DND-41 (cell line): Measurements from ENCODE around the gene MAP7D3.

Source experiments
- ATAC-seq: fragments of 200-7000 bp; cut with Tn5 transposase; 3 replicates; pipeline ENCODE4 v1.9.1; 2021; ENCODE audit warnings: low read depth; ENCODE audit not compliant: insufficient read depth
- DNase-seq: peaks from one replicate; pipeline ENCODE4 v3.0.0-alpha.2; 2020
- H2AFZ ChIP-seq: 2 replicates; pipeline ENCODE4 v1.6.0; 2012; ENCODE audit warnings: low read depth, low read length
- H3K27ac ChIP-seq: 2 replicates; pipeline ENCODE4 v1.5.1; 2012; ENCODE audit warnings: low read length, inconsistent platforms
- H3K27me3 ChIP-seq: fragments of 200-600 bp; sonication (generic); 2 replicates; pipeline ENCODE4 v1.6.0; 2012; ENCODE audit warnings: low read length, mild to moderate bottlenecking, inconsistent platforms; ENCODE audit not compliant: insufficient read depth, poor library complexity
- H3K36me3 ChIP-seq: 2 replicates; pipeline ENCODE4 v1.5.1; 2012; ENCODE audit warnings: low read length, inconsistent platforms; ENCODE audit not compliant: insufficient read depth
- H3K4me1 ChIP-seq: 2 replicates; pipeline ENCODE4 v1.5.1; 2012; ENCODE audit warnings: mild to moderate bottlenecking, low read length; ENCODE audit not compliant: insufficient read depth
- H3K4me2 ChIP-seq: 2 replicates; pipeline ENCODE4 v1.6.0; 2012; ENCODE audit warnings: mild to moderate bottlenecking, moderate library complexity, low read length, inconsistent platforms; ENCODE audit not compliant: insufficient read depth
- H3K4me3 ChIP-seq, 2 experiments: fragments of 200-600 bp in 1 of 2; shearing (Covaris generic) in 1 of 2; 2 replicates each; pipeline ENCODE4 v1.5.1; 2012 to 2016; ENCODE audit warnings: inconsistent platforms in 2 of 2, low read length in 2 of 2, mild to moderate bottlenecking in 2 of 2, low read depth in 1 of 2, moderate library complexity in 1 of 2
- H3K79me2 ChIP-seq: 2 replicates; pipeline ENCODE4 v1.6.0; 2012; ENCODE audit warnings: low read length, inconsistent platforms; ENCODE audit not compliant: insufficient read depth
- H3K9ac ChIP-seq: 2 replicates; pipeline ENCODE4 v1.6.0; 2012; ENCODE audit warnings: low read depth, mild to moderate bottlenecking, inconsistent platforms, low read length, moderate library complexity
- H3K9me3 ChIP-seq: 2 replicates; pipeline ENCODE4 v1.5.1; 2012; ENCODE audit warnings: low read length, moderate library complexity, mild to moderate bottlenecking, inconsistent platforms; ENCODE audit not compliant: insufficient read depth, severe bottlenecking
- H4K20me1 ChIP-seq: 2 replicates; pipeline ENCODE4 v1.6.0; 2012; ENCODE audit warnings: low read length; ENCODE audit not compliant: insufficient read depth
- CTCF ChIP-seq: IDR thresholded peaks from 2 replicates; pipeline ENCODE4 v1.5.1; 2012; ENCODE audit warnings: borderline replicate concordance, low read length, moderate library complexity, mild to moderate bottlenecking; ENCODE audit not compliant: poor library complexity, severe bottlenecking; ENCODE audit errors: extremely low read depth
- EZH2 ChIP-seq: IDR thresholded peaks from 3 replicates; pipeline ENCODE4 v1.6.1; 2012; ENCODE audit warnings: borderline replicate concordance, low read depth, mild to moderate bottlenecking, moderate library complexity, low read length, inconsistent platforms; ENCODE audit not compliant: severe bottlenecking

The MAP7D3 gene

GRCh38 chrX:136228839-136229207 lies 22.4 kb downstream of the MAP7D3 start:
- TF ChIP-seq CTCF (no peak), EZH2 (no peak)
- H3K36me3 ChIP-seq = peaks cover 46% of the 10 kb centered on the region

GRCh38 chrX:136227948-136228838 lies 23.0 kb downstream of the MAP7D3 start:
- Histone ChIP-seq H3K36me3 (peaks cover 48% of the 10 kb centered on the region), H3K9ac (no peak overlapping the region), H2AFZ (no peak overlapping the region), H3K4me2 (no peak overlapping the region), H3K79me2 (no peaks in the 10 kb centered on the region), H3K9me3 (no peaks in the 10 kb centered on the region), H3K27me3 (no peaks in the 10 kb centered on the region), H3K27ac (no peak overlapping the region), H3K4me1 (no peaks in the 10 kb centered on the region), H3K4me3 (no peak overlapping the region), H4K20me1 (no peaks in the 10 kb centered on the region)
- DNase-seq (no peak), ATAC-seq (no peak)
- TF ChIP-seq EZH2 (no peak), CTCF (no peak)

More at GRCh38 chrX:136228839-136229207, 22.4 kb downstream of the MAP7D3 start:
- H3K27me3 ChIP-seq = no peaks in the 10 kb centered on the region
- H3K4me2 ChIP-seq = no peak overlapping the region
- no peak overlapping the region for H3K4me3 ChIP-seq
- H3K4me1 ChIP-seq = no peaks in the 10 kb centered on the region
- no peak for DNase-seq
- no peaks in the 10 kb centered on the region for H3K9me3 ChIP-seq
- ATAC-seq = no peak
- no peak overlapping the region for H3K9ac ChIP-seq
- H4K20me1 ChIP-seq = no peaks in the 10 kb centered on the region
- no peak overlapping the region for H2AFZ ChIP-seq
- H3K79me2 ChIP-seq = no peaks in the 10 kb centered on the region
- no peak overlapping the region for H3K27ac ChIP-seq

GRCh38 chrX:136227074-136227473 lies 24.1 kb downstream of the MAP7D3 start:
- Histone ChIP-seq H3K36me3 (peaks cover 59% of the 10 kb centered on the region), H3K4me3 (no peak overlapping the region), H2AFZ (no peak overlapping the region), H3K27ac (no peak overlapping the region), H4K20me1 (no peaks in the 10 kb centered on the region), H3K9ac (no peak overlapping the region), H3K4me2 (no peak overlapping the region), H3K27me3 (no peaks in the 10 kb centered on the region), H3K4me1 (no peaks in the 10 kb centered on the region), H3K9me3 (no peaks in the 10 kb centered on the region), H3K79me2 (no peaks in the 10 kb centered on the region)
- ATAC-seq (no peak), DNase-seq (no peak)
- TF ChIP-seq CTCF (no peak), EZH2 (no peak)
